ENCODE measurements around the gene LIN9.
"Not testable (repeated sequence)": the region's sequence is repeated elsewhere in the genome, so short reads cannot be mapped to it uniquely, and the experiment has no call there.

The LIN9 gene

GRCh38 chr1:226279498-226279897, 29.5 kb downstream of the LIN9 start:
- H3K9me3 Mint-ChIP-seq: no peaks in the 10 kb centered on the region
- H3K36me3 Mint-ChIP-seq (ENCODE audit: low read depth): peaks cover 40% of the 10 kb centered on the region
- H3K4me1 Mint-ChIP-seq: peaks cover 7% of the 10 kb centered on the region
- H3K27me3 Mint-ChIP-seq (ENCODE audit: low read depth): no peaks in the 10 kb centered on the region
- no peak overlapping the region for H3K4me3 Mint-ChIP-seq
- H3K27ac Mint-ChIP-seq: no peak overlapping the region
- TF ChIP-seq CTCF (IDR thresholded peaks at IDR 0.05; ENCODE audit: unreplicated experiment in 3 of 3): no peak

- Mint-ChIP-seq H3K4me1 (peaks cover 12% of the 10 kb centered on the region), H3K4me3 (no peak overlapping the region), H3K9me3 (no peaks in the 10 kb centered on the region), H3K36me3 (ENCODE audit: low read depth) (peaks cover 38% of the 10 kb centered on the region), H3K27me3 (ENCODE audit: low read depth) (no peaks in the 10 kb centered on the region), H3K27ac (no peak overlapping the region)
- no peak for TF ChIP-seq CTCF (IDR thresholded peaks at IDR 0.05; ENCODE audit: unreplicated experiment in 3 of 3)
These were observed 31.1 kb downstream of the LIN9 start for GRCh38 chr1:226277897-226278296.

DNA sequence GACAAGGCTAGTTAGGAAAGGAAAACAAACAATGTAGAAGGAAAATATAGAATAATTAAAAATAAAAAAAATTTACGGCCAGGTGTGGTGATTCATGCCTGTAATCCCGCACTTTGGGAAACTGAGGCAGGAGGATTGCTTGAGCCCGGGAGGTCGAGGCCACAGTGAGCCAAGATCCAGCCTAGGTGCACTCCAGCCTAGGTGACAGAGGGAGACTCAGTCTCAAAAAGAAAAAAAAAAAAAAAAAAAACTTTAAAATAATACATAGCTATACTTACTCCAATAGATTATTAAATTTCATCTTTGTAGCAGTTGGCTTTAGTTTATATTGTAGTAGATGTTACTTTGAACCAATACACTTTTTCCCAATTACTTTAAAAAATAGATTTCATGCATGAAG, 32.0 kb downstream of the LIN9 start:
- Mint-ChIP-seq H3K9me3 (no peaks in the 10 kb centered on the region), H3K27me3 (ENCODE audit: low read depth) (no peaks in the 10 kb centered on the region), H3K27ac (no peak overlapping the region), H3K4me1 (peaks cover 18% of the 10 kb centered on the region), H3K36me3 (ENCODE audit: low read depth) (peaks cover 38% of the 10 kb centered on the region), H3K4me3 (no peak overlapping the region)
- no peak for TF ChIP-seq CTCF (IDR thresholded peaks at IDR 0.05; ENCODE audit: unreplicated experiment in 3 of 3)

DNA sequence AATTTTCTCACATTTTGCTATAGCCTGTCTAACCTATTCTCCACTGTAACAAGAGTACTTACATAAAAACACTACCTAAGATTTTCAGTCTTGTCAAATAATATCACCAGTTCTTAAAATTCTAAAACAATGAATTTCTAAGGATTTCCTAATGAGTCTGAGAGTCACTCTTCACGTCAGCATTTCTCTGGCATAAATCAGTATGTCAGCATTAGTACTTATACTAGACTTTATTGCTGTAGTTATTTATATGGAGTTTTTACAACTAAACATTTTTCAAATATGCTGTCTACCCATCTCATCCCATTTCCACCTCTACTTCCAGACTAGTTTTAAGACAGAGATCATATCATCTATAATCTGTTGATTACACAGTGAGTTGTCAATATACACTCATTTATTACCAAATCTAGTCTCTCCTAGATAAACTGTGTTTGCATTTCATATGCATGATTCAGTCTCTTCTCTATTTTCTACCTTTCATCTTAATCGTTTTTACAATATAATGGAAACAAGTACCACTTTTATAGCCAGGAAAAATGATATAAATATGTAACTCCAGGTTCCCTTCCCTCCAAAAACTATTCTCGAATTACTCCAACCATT, 32.8 kb downstream of the LIN9 start:
- H3K4me3 Mint-ChIP-seq: no peak overlapping the region
- H3K9me3 Mint-ChIP-seq: no peaks in the 10 kb centered on the region
- peaks cover 19% of the 10 kb centered on the region for H3K4me1 Mint-ChIP-seq
- H3K27me3 Mint-ChIP-seq (ENCODE audit: low read depth): no peaks in the 10 kb centered on the region
- no peak for TF ChIP-seq CTCF (IDR thresholded peaks at IDR 0.05; ENCODE audit: unreplicated experiment in 3 of 3)
- peaks cover 36% of the 10 kb centered on the region for H3K36me3 Mint-ChIP-seq (ENCODE audit: low read depth)
- peak overlapping the region in 1 of 3 experiments; percentile 12 for H3K27ac Mint-ChIP-seq

GRCh38 chr1:226274138-226274537, 34.8 kb downstream of the LIN9 start:
- H3K9me3 Mint-ChIP-seq: no peaks in the 10 kb centered on the region
- H3K36me3 Mint-ChIP-seq (ENCODE audit: low read depth): peaks cover 32% of the 10 kb centered on the region
- TF ChIP-seq CTCF (IDR thresholded peaks at IDR 0.05; ENCODE audit: unreplicated experiment in 3 of 3): no peak
- peaks cover 28% of the 10 kb centered on the region for H3K4me1 Mint-ChIP-seq
- no peaks in the 10 kb centered on the region for H3K27me3 Mint-ChIP-seq (ENCODE audit: low read depth)
- H3K4me3 Mint-ChIP-seq: no peak overlapping the region
- H3K27ac Mint-ChIP-seq: peak overlapping the region in 2 of 3 experiments; percentile 56

- H3K27me3 Mint-ChIP-seq (ENCODE audit: low read depth); H3K9me3 Mint-ChIP-seq: not testable (repeated sequence)
- peak overlapping the region; percentile 92 to 97 (median 95) for H3K27ac Mint-ChIP-seq
- peak overlapping the region in 1 of 3 experiments; percentile 55 for H3K4me3 Mint-ChIP-seq
- H3K4me1 Mint-ChIP-seq: peaks cover 36% of the 10 kb centered on the region
- peaks cover 31% of the 10 kb centered on the region for H3K36me3 Mint-ChIP-seq (ENCODE audit: low read depth)
These were observed 36.6 kb downstream of the LIN9 start for GRCh38 chr1:226272233-226272902.

All from nephron (organoid).